Suprapubic skin (tissue), 4 donors: ENCODE results near the gene COL26A1. TPM values are rescaled to one million over a fixed set of nuclear protein-coding genes. Genes with fewer than 3 reads are reported as not detected.

Experiments used
- DNase-seq, 2 donors: peaks; one replicate each; pipeline ENCODE4 v3.0.0-alpha.2; 2019; ENCODE audit warnings: low spot score in 2 of 2
- H3K27ac ChIP-seq: fragments of 200-600 bp; sonication (generic); one replicate; pipeline ENCODE4 v1.5.1; 2019
- H3K27me3 ChIP-seq: fragments of 200-600 bp; sonication (generic); one replicate; pipeline ENCODE4 v1.5.1; 2019
- H3K36me3 ChIP-seq: fragments of 200-600 bp; sonication (generic); one replicate; pipeline ENCODE4 v1.5.1; 2019
- H3K4me1 ChIP-seq: fragments of 200-600 bp; sonication (generic); one replicate; pipeline ENCODE4 v1.5.1; 2019
- H3K4me3 ChIP-seq: fragments of 200-600 bp; sonication (generic); one replicate; pipeline ENCODE4 v1.5.1; 2019; ENCODE audit warnings: mild to moderate bottlenecking
- H3K9me3 ChIP-seq: fragments of 200-600 bp; sonication (generic); one replicate; pipeline ENCODE4 v1.5.1; 2019
- EP300 ChIP-seq: sonication (generic); formaldehyde crosslinking; IDR thresholded peaks from one replicate; pipeline ENCODE4 v1.6.1; 2017; ENCODE audit warnings: antibody characterized with exemption
- POLR2A ChIP-seq, 2 donors: fragments of 450-650 bp; IDR thresholded peaks; one replicate each; pipeline ENCODE4 v1.6.1; 2017; ENCODE audit warnings: antibody characterized with exemption in 2 of 2, mild to moderate bottlenecking in 2 of 2, moderate library complexity in 2 of 2
- POLR2AphosphoS5 ChIP-seq, 3 donors: sonication (generic); formaldehyde crosslinking; IDR thresholded peaks; one replicate each; pipeline ENCODE4 v1.6.1; 2017; ENCODE audit warnings: antibody characterized with exemption in 3 of 3
- WGBS: methylation state at CpG from one replicate; pipeline ENCODE4 v1.1.5; 2018; 5-methylcytosine and 5-hydroxymethylcytosine counted together
- total RNA-seq, 4 donors: library from RNA; depleted of rRNA; stranded (reverse); fragments of >200 nt; gene quantifications; one replicate each; pipeline ENCODE4 v1.1.0, GENCODE V29; 2016
- TF ChIP-seq, protein P1 (sequence below), 2 donors: fragments of 200-600 bp in 1 of 2; fragments of 450-650 bp in 1 of 2; sonication (generic) in 1 of 2; IDR thresholded peaks; one replicate each; pipeline ENCODE4 v1.5.1; 2016 to 2019; ENCODE audit warnings: antibody characterized with exemption in 2 of 2, mild to moderate bottlenecking in 1 of 2, moderate library complexity in 1 of 2

The COL26A1 gene
- total RNA-seq, 4 donors from 2014 or later = 1.1 TPM; not detected in 3

DNA sequence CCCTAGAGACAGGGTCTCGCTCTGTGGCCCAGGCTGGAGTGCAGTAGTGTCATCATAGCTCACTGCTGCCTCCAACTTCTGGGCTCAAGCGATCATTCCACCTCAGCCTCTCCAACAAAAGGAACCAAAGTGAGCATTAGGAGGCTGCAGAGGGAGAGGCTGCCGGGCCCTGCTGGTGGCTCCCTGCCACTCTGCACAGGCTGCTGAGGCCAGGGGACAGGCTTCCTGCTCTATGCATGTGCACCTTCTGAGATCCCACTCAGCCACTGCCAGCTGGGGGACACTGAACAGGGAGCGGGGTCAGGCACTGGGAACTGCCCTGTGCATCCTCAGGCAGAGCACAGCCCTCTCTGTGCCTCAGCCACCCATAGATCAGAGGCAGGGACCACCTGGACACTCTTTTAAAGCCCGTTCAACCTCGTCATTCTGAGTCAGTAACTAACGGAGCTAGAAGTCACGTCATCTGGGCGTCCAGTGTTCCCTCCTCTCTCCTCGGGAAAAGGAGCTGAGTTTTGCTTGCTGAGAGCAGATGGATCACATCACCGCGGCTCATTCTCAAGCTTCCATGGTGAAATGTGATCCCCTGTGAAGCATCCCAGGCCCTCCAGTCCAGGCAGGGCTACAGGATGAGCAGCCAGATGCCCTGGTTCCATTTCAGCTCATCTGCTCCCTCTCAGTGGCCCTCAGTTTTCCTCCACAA, 156.8 kb downstream of the COL26A1 start:
- no peaks in the 10 kb centered on the region for H3K36me3 ChIP-seq
- no peak for TF ChIP-seq POLR2A (IDR thresholded peaks at IDR 0.05)
- TF ChIP-seq, protein P1, sequence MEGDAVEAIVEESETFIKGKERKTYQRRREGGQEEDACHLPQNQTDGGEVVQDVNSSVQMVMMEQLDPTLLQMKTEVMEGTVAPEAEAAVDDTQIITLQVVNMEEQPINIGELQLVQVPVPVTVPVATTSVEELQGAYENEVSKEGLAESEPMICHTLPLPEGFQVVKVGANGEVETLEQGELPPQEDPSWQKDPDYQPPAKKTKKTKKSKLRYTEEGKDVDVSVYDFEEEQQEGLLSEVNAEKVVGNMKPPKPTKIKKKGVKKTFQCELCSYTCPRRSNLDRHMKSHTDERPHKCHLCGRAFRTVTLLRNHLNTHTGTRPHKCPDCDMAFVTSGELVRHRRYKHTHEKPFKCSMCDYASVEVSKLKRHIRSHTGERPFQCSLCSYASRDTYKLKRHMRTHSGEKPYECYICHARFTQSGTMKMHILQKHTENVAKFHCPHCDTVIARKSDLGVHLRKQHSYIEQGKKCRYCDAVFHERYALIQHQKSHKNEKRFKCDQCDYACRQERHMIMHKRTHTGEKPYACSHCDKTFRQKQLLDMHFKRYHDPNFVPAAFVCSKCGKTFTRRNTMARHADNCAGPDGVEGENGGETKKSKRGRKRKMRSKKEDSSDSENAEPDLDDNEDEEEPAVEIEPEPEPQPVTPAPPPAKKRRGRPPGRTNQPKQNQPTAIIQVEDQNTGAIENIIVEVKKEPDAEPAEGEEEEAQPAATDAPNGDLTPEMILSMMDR (IDR thresholded peaks at IDR 0.05) = no peak
- no peak overlapping the region for H3K4me3 ChIP-seq
- no peak overlapping the region for H3K27ac ChIP-seq
- no peak for DNase-seq
- H3K9me3 ChIP-seq = no peaks in the 10 kb centered on the region
- WGBS = 55% methylated on average over 11 of the region's 12 CpGs
- peaks cover 17% of the 10 kb centered on the region for H3K27me3 ChIP-seq
- H3K4me1 ChIP-seq = peaks cover 17% of the 10 kb centered on the region

DNA sequence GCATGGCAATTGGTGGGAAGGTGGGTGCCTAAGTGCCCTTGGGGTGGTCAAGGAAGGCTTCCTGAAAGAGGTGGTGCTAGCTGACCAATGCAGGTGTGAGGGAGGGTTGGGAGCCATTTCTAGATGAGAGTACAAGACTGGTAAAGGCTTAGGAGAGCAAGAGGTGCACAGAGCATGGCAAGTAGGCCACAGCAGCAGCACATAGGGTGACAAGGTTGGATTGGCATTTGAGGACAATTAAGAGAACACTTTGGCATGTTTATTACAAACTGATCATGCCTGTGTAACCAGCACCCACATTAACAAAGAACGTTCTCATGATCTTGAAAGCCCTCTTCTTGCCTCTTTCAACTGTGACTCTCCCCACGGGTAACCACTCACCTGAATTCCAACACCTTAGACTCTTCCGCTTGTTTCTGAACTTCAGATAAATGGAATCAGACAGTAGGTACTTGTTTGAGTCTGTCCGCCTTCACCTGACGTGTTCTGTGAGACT, 158.8 kb downstream of the COL26A1 start:
- TF ChIP-seq POLR2AphosphoS5 (IDR thresholded peaks at IDR 0.05) (no peak), EP300 (no peak), POLR2A (IDR thresholded peaks at IDR 0.05) (no peak)
- TF ChIP-seq, protein P1 (IDR thresholded peaks at IDR 0.05) = no peak
- no peak overlapping the region for H3K4me3 ChIP-seq
- peaks cover 11% of the 10 kb centered on the region for H3K27me3 ChIP-seq
- H3K36me3 ChIP-seq = no peaks in the 10 kb centered on the region
- no peak overlapping the region for H3K27ac ChIP-seq
- no peaks in the 10 kb centered on the region for H3K9me3 ChIP-seq
- no peak for DNase-seq
- peaks cover 17% of the 10 kb centered on the region for H3K4me1 ChIP-seq
- WGBS = 97% methylated on average over 5 of the region's 5 CpGs

DNA sequence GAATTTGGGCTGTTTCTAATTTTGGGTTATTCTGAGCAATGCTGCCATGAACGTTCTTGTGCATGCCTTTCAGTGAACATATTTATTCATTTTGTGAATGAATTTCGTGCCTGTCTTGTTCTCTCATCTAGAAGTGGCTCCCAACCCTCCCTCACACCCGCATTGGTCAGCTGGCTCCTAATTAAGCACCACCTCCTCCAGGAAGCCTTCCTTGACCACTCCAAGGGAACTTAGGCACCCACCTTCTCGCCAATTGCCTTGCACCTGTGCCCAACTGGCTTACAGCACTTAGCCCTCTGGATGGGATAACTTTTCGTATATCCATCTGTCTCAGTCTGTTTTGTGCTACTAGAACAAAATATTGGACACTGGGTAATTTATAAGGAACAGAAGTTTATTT, 159.3 kb downstream of the COL26A1 start:
- Histone ChIP-seq H3K4me1 (peaks cover 17% of the 10 kb centered on the region), H3K4me3 (no peak overlapping the region), H3K36me3 (no peaks in the 10 kb centered on the region), H3K27ac (no peak overlapping the region), H3K27me3 (peaks cover 11% of the 10 kb centered on the region), H3K9me3 (no peaks in the 10 kb centered on the region)
- DNase-seq = no peak
- WGBS = 84% methylated on average over 5 of the region's 5 CpGs
- no peak for TF ChIP-seq POLR2AphosphoS5 (IDR thresholded peaks at IDR 0.05)
- TF ChIP-seq EP300 = no peak
- TF ChIP-seq POLR2A (IDR thresholded peaks at IDR 0.05) = no peak
- TF ChIP-seq, protein P1 (IDR thresholded peaks at IDR 0.05) = no peak

DNA sequence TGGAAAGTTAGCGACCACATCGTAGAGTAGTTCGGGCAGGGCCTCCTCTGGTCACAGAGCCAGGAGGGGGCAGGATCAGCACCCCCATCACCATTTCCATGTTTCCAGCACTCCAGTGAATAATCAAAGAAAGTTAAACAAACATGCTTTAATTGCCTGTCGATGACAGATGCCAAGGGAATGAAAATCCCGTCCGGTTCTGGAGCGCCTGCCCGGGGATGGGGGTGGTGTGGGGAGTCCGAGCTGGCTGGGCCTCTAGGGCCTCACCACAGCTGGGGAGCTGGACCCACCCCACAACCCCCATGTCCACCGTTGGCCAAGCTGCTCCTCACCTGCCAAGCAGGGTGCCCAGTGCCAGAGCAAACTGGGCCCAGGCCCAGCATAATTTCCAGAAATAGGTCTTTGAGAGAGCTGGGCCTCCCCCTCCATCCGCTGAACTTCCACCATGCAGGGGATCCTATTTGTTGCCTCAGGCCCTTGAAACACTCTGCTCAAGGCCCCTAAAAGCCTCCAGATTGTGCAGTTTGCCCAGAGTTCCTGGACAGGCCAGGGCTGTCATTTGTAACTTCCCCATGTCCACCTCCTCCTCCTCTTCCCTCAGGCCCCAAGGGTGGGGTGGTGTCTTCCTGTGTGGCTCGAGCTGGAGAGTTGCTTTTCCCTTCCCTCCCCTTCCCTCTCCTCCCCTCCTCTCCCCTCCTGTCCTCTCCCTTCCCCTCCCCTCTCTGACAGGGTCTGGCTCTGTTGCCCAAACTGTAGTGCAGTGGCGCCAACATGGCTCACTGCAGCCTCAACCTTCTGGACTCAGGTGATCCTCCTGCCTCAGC, 165.4 kb downstream of the COL26A1 start:
- no peak overlapping the region for H3K4me3 ChIP-seq
- no peak overlapping the region for H3K27ac ChIP-seq
- peaks cover 14% of the 10 kb centered on the region for H3K27me3 ChIP-seq
- 57% methylated on average over 12 of the region's 13 CpGs for WGBS
- TF ChIP-seq, protein P1 (IDR thresholded peaks at IDR 0.05) = no peak
- TF ChIP-seq POLR2A (IDR thresholded peaks at IDR 0.05) = no peak
- no peak for TF ChIP-seq EP300
- no peak for TF ChIP-seq POLR2AphosphoS5 (IDR thresholded peaks at IDR 0.05)
- no peaks in the 10 kb centered on the region for H3K4me1 ChIP-seq
- no peaks in the 10 kb centered on the region for H3K36me3 ChIP-seq
- H3K9me3 ChIP-seq = no peaks in the 10 kb centered on the region
- DNase-seq = no peak

DNA sequence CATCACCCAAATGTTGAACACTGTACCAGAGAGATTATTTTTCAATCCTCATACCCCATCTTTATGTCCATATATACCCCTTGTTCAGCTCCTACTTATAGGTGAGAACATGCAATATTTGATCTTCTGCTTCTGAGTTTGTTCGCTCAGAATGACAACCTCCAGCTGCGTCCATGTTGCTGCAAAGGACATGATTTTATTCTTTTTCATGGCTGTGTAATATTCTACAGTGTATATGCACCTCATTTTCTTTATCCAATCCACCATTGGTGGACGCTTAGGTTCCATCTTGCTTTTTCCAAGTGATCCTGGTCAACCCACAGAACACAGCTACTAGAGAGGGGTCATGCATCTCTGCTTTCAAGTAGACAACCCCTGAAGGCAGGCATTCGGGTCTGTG, 166.9 kb downstream of the COL26A1 start:
- Histone ChIP-seq H3K36me3 (no peaks in the 10 kb centered on the region), H3K4me1 (no peaks in the 10 kb centered on the region), H3K4me3 (no peak overlapping the region), H3K27me3 (peaks cover 16% of the 10 kb centered on the region), H3K27ac (no peak overlapping the region), H3K9me3 (no peaks in the 10 kb centered on the region)
- no peak for TF ChIP-seq POLR2AphosphoS5 (IDR thresholded peaks at IDR 0.05)
- TF ChIP-seq, protein P1 (IDR thresholded peaks at IDR 0.05) = no peak
- no peak for TF ChIP-seq POLR2A (IDR thresholded peaks at IDR 0.05)
- no peak for TF ChIP-seq EP300
- 94% methylated on average over 4 of the region's 4 CpGs for WGBS
- no peak for DNase-seq
